M059J (cell line): ENCODE data around the gene CCNL1. TPM values are rescaled to one million over a fixed set of nuclear protein-coding genes. Genes with fewer than 3 reads are reported as not detected.
"Not testable (repeated sequence)": the region's sequence is repeated elsewhere in the genome, so short reads cannot be mapped to it uniquely, and the experiment has no call there.

ENCODE experiments used
- DNase-seq: peaks from one replicate; pipeline ENCODE4 v3.0.0-alpha.2; 2012; ENCODE audit warnings: low read depth
- total RNA-seq: library from RNA; depleted of rRNA; stranded (reverse); fragments of >200 nt; shearing (Covaris generic); gene quantifications from 2 replicates; pipeline ENCODE4 v1.2.3, GENCODE V29; 2014; rRNA removed

Gene CCNL1
- 62.9 and 66.2 TPM in 2 replicates for total RNA-seq

- DNase-seq, result peak; percentile 98
Measured at GRCh38 chr3:157159762-157160657, at the start of gene CCNL1. Gene CCNL1, minus strand, starts transcription at chr3:157160147. Its CDS starts 53 bp downstream, at chr3:157160094.

DNA sequence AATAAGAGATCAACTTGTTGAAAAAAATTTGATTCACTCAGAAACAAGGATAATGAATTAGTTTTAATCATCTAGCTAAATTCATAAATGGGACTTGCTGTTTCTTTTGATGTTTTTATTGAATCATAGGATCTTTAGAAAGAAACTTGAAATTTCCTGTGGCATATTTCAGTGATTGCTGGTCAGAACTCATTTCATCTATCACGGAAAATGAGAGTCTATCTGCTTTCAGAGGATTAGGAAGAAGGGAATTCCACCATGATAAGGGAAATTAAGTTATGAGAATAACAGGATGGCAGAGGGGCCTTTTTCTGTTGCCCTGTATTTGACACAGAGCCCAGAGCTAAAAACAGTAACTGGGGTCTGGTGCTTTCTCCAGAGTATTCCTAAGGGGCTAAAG, 44.9 kb upstream of the CCNL1 start:
- DNase-seq, result no peak

DNA sequence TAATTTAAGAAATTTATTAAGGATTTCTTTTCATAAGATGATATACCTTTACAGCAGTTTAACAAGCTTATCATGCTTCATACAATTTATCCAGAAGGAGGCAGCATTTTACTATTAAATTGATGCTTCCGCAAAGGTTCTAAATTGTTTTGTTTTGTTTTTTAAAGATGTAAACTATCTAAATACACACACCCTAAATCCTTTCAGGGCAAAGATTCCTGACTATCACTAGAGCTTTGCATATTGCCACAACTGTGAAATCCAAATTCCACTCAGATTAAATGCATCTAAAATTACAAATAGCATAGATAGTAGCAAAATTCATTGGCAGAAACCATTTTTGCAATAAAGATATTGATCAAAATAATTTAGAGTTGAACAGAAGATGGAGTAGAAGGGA, 44.5 kb upstream of the CCNL1 start:
- DNase-seq, result peak; percentile 57

DNA sequence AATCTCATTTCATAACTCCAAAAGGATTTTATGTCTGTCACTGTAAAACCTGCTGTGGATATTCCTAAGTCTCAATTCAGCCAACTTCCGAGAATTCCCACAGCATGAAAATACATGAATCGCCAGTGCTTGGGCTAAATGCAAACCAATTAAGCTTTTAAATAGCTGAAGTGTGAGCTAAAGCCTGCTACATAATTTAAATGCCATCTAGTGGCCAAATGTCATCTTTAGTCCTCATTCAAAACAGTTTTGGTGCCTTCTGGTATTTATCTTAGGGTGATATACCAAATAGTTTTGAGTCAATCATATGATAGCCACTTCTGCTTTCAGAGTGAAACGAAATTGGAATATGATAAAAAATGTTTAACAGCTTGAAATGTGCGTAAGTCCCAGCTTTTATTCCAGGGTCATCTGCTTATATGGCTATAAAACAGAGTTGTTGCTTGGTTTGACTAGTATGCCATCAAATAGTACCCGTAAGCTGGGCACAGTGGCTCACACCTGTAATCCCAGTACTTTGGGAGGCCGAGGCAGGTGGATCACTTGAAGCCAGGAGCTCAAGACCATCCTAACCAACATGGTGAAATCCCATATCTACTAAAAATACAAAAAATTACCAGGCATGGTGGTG, 41.8 kb upstream of the CCNL1 start:
- peak; percentile 53 for DNase-seq

- no peak for DNase-seq
Measured at GRCh38 chr3:157199841-157200240, 39.9 kb upstream of the CCNL1 start.

DNA sequence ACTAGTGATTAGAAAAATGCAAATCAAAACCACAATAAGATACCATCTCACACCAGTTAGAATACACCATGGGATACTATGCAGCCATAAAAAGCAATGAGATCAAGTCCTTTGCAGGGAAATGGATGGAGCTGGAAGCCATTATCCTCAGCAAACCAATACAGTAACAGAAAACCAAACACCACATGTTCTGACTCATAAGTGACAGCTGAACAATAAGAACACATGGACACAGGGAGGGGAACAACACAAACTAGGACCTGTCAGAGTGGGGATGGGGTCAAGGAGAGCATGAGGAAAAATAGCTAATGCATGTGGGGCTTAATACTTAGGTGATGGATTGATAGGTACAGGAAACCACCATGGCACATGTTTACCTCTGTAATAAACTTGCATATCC, 36.0 kb upstream of the CCNL1 start:
- DNase-seq, result no peak

DNA sequence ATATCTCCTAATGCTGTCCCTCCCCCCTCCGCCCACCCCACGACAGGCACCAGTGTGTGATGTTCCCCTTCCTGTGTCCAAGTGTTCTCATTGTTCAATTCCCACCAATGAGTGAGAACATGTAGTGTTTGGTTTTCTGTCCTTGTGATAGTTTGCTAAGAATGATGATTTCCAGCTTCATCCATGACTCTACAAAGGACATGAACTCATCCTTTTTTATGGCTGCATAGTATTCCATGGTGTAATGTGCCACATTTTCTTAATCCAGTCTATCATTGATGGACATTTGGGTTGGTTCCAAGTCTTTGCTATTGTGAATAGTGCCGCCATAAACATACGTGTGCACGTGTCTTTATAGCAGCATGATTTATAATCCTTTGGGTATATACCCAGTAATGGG, 31.2 kb upstream of the CCNL1 start:
- DNase-seq, result not testable (repeated sequence)

GRCh38 chr3:157190380-157190872, 30.5 kb upstream of the CCNL1 start:
- DNase-seq, result peak; percentile 42

DNA sequence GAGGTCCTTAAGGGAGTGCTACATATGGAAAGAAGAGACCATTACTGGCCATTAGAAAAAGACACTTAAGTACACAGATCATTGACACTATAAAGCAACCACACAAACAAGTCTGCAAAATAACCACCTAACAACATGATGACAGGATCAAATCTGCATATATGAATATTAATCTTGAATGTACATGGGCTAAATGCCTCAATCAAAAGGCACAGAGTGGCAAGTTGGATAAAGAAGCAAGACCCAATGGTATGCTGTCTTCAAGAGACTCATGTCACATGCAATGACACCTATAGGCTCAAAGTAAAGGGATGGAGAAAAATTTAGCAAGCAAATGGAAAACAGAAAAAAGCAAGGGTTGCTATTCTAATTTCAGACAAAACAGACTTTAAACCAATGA, 28.4 kb upstream of the CCNL1 start:
- no peak for DNase-seq

- DNase-seq, result no peak
Measured at GRCh38 chr3:157182879-157183278, 22.9 kb upstream of the CCNL1 start.

- no peak for DNase-seq
Measured at GRCh38 chr3:157180262-157180661, 20.3 kb upstream of the CCNL1 start.

GRCh38 chr3:157179365-157179803, 19.4 kb upstream of the CCNL1 start:
- DNase-seq, result no peak

DNA sequence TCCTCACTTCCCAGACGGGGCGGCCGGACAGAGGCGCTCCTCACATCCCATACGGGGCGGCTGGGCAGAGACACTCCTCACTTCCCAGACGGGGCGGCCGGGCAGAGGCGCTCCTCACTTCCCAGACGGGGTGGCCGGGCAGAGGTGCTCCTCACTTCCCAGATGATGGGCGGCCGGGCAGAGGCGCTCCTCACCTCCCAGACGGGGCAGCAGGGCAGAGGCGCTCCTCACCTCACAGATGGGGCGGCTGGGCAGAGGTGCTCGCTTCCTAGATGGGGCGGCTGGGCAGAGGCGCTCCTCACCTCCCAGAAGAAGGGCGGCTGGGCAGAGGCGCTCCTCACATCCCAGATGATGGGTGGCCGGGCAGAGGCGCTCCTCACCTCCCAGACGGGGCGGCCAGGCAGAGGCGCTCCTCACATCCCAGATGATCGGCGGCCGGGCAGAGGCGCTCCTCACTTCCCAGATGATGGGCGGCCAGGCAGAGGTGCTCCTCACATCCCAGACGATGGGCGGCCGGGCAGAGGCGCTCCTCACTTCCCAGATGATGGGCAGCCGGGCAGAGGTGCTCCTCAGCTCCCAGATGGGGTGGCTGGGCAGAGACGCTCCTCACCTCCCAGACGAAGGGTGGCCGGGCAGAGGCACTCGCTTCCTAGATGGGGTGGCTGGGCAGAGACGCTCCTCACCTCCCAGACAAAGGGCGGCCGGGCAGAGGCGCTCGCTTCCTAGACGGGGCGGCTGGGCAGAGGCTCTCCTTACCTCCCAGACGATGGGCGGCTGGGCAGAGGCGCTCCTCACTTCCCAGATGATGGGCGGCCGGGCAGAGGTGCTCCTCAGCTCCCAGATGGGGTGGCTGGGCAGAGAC, 18.8 kb upstream of the CCNL1 start:
- DNase-seq, result not testable (repeated sequence)

DNA sequence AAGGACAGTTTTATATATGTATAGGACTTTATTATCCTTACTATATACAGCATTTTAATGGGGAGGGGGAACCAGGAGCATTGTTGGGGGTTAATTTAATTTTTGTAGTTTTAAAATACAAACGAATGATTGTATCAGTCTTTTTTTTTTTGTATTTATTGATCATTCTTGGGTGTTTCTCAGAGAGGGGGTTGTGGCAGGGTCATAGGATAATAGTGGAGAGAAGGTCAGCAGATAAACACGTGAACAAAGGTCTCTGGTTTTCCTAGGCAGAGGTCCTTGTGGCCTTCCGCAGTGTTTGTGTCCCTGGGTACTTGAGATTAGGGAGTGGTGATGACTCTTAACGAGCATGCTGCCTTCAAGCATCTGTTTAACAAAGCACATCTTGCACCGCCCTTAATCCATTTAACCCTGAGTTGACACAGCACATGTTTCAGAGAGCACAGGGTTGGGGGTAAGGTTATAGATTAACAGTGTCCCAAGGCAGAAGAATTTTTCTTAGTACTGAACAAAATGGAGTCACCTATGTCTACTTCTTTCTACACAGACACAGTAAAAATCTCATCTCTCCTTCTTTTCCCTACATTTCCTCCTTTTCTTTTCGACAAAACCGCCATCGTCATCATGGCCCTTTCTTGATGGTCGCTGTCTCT, 18.0 kb upstream of the CCNL1 start:
- not testable (repeated sequence) for DNase-seq

GRCh38 chr3:157176934-157177333, 17.0 kb upstream of the CCNL1 start:
- DNase-seq, result no peak

- DNase-seq, result peak; percentile 43
Measured at GRCh38 chr3:157175691-157176507, 16.0 kb upstream of the CCNL1 start.

GRCh38 chr3:157174649-157175498, 14.9 kb upstream of the CCNL1 start:
- DNase-seq, result peak; percentile 100

DNA sequence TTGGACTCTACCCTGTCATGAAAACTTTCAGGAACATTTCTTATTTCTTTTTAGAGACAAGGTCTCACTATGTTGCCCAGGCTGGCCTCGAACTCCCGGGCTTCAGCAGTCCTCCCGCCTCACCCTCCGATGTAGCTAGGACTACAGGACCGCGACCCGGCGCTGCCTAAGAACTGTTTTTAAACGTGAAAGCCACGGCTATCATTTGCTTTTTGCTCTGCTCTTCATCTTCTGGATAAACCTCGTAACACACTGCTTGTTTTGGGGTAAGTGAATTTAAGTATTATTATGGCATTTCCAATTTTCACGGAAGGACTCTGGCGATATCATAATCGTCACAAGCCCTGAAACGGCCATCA, 14.3 kb upstream of the CCNL1 start:
- peak; percentile 48 for DNase-seq

GRCh38 chr3:157173343-157173742, 13.4 kb upstream of the CCNL1 start:
- not testable (repeated sequence) for DNase-seq

DNA sequence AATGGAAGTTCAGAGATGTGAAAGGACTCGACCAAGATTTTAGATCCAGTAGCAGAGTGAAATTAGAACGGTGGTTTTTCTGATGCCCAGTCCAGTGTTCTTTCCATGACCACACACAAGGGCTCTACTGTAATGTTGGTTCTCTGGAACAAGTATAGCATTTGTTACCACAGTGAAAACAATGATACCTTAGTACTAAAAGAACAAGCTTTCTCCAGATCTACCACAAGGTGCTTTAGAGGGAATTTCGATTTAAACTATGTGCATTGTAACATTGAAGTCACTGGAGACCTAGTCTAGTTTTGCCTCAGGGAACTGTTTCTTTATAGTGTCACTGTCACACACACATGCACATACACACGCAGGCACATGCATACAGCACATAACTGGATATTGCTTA, 12.8 kb upstream of the CCNL1 start:
- DNase-seq, result no peak
